ENCODE data around the gene DOK6. TPM values are rescaled to one million over a fixed set of nuclear protein-coding genes. Genes with fewer than 3 reads are reported as not detected.

Gene DOK6
- total RNA-seq, 2 experiments from 2014 or later: not detected

- CTCF ChIA-PET (ENCODE audit: unreplicated experiment): no interaction called here
- Histone ChIP-seq H3K36me3 (ENCODE audit: insufficient read depth, low read length) (no peaks in the 10 kb centered on the region), H3K79me2 (ENCODE audit: insufficient read depth, low read depth, low read length) (no peaks in the 10 kb centered on the region), H3K27ac (ENCODE audit: low read depth, low read length, poor library complexity, severe bottlenecking) (no peak overlapping the region), H3K4me2 (ENCODE audit: low read length) (no peak overlapping the region), H3K9me3 (ENCODE audit: low read length) (no peaks in the 10 kb centered on the region), H4K20me1 (ENCODE audit: insufficient read depth, low read length) (no peaks in the 10 kb centered on the region), H3K4me3 (ENCODE audit: low read depth, low read length, poor library complexity, severe bottlenecking) (no peak overlapping the region), H2AFZ (ENCODE audit: low read length) (no peak overlapping the region), H3K4me1 (ENCODE audit: insufficient read depth, low read length, poor library complexity, severe bottlenecking) (no peaks in the 10 kb centered on the region), H3K9me2 (ENCODE audit: insufficient read depth, low read length) (no peaks in the 10 kb centered on the region)
- TF ChIP-seq CTCF (conservative IDR thresholded peaks at IDR 0.05; ENCODE audit: low read length) (no peak), EZH2phosphoT487 (IDR thresholded peaks at IDR 0.05; ENCODE audit: borderline replicate concordance, low read depth, low read length) (no peak)
- no peak for DNase-seq (ENCODE audit: low spot score)
- POLR2A ChIA-PET: no interaction called here
- no TSS peak for BruUV-seq (replicated peaks)
- intact Hi-C loops (cut with micrococcal nuclease; ENCODE audit: unreplicated experiment): no loop called here
Measured at GRCh38 chr18:69387186-69387585, 13.5 kb upstream of the DOK6 start.

- TF ChIP-seq CTCF (conservative IDR thresholded peaks at IDR 0.05; ENCODE audit: low read length) (no peak), EZH2phosphoT487 (IDR thresholded peaks at IDR 0.05; ENCODE audit: borderline replicate concordance, low read depth, low read length) (no peak)
- BruUV-seq (replicated peaks): no TSS peak
- H3K9me3 ChIP-seq (ENCODE audit: low read length): no peaks in the 10 kb centered on the region
- no peaks in the 10 kb centered on the region for H3K9me2 ChIP-seq (ENCODE audit: insufficient read depth, low read length)
- no peaks in the 10 kb centered on the region for H3K79me2 ChIP-seq (ENCODE audit: insufficient read depth, low read depth, low read length)
- no peak overlapping the region for H3K27ac ChIP-seq (ENCODE audit: low read depth, low read length, poor library complexity, severe bottlenecking)
- H3K4me3 ChIP-seq (ENCODE audit: low read depth, low read length, poor library complexity, severe bottlenecking): no peak overlapping the region
- no peak overlapping the region for H3K4me2 ChIP-seq (ENCODE audit: low read length)
- H4K20me1 ChIP-seq (ENCODE audit: insufficient read depth, low read length): no peaks in the 10 kb centered on the region
- no peak overlapping the region for H2AFZ ChIP-seq (ENCODE audit: low read length)
- H3K36me3 ChIP-seq (ENCODE audit: insufficient read depth, low read length): no peaks in the 10 kb centered on the region
- intact Hi-C loops (cut with micrococcal nuclease; ENCODE audit: unreplicated experiment): no loop called here
- CTCF ChIA-PET (ENCODE audit: unreplicated experiment): no interaction called here
- H3K4me1 ChIP-seq (ENCODE audit: insufficient read depth, low read length, poor library complexity, severe bottlenecking): no peaks in the 10 kb centered on the region
- POLR2A ChIA-PET: no interaction called here
- DNase-seq (ENCODE audit: low spot score): no peak
Measured at GRCh38 chr18:69388222-69388621, 12.5 kb upstream of the DOK6 start.

- no peaks in the 10 kb centered on the region for H3K79me2 ChIP-seq (ENCODE audit: insufficient read depth, low read depth, low read length)
- H4K20me1 ChIP-seq (ENCODE audit: insufficient read depth, low read length): no peaks in the 10 kb centered on the region
- H3K4me3 ChIP-seq (ENCODE audit: low read depth, low read length, poor library complexity, severe bottlenecking): no peak overlapping the region
- H3K27ac ChIP-seq (ENCODE audit: low read depth, low read length, poor library complexity, severe bottlenecking): no peak overlapping the region
- intact Hi-C loops (cut with micrococcal nuclease; ENCODE audit: unreplicated experiment): no loop called here
- CTCF ChIA-PET (ENCODE audit: unreplicated experiment): no interaction called here
- no TSS peak for BruUV-seq (replicated peaks)
- H3K4me2 ChIP-seq (ENCODE audit: low read length): no peak overlapping the region
- no peak for TF ChIP-seq CTCF (conservative IDR thresholded peaks at IDR 0.05; ENCODE audit: low read length)
- no peak for TF ChIP-seq EZH2phosphoT487 (IDR thresholded peaks at IDR 0.05; ENCODE audit: borderline replicate concordance, low read depth, low read length)
- no peak for DNase-seq (ENCODE audit: low spot score)
- H3K36me3 ChIP-seq (ENCODE audit: insufficient read depth, low read length): no peaks in the 10 kb centered on the region
- POLR2A ChIA-PET: interaction anchor here (0.7 kb wide), 1 partner anchor 514 kb away, joined by 3 read pairs; no protein-coding TSS in a partner anchor
- H2AFZ ChIP-seq (ENCODE audit: low read length): no peak overlapping the region
- no peaks in the 10 kb centered on the region for H3K9me3 ChIP-seq (ENCODE audit: low read length)
- no peaks in the 10 kb centered on the region for H3K4me1 ChIP-seq (ENCODE audit: insufficient read depth, low read length, poor library complexity, severe bottlenecking)
- no peaks in the 10 kb centered on the region for H3K9me2 ChIP-seq (ENCODE audit: insufficient read depth, low read length)
Measured at GRCh38 chr18:69397096-69397495, 3.6 kb upstream of the DOK6 start.
